Hepatocyte (in vitro differentiated cells): ENCODE data around the gene AGRN.

Source experiments
- EZH2 ChIP-seq: fragments of 200-600 bp; sonication (generic); IDR thresholded peaks from 2 replicates; pipeline ENCODE4 v1.6.1; 2016; ENCODE audit warnings: antibody characterized with exemption, mild to moderate bottlenecking, borderline replicate concordance
- TF ChIP-seq, protein P1 (sequence below): fragments of 200-600 bp; sonication (generic); IDR thresholded peaks from 2 replicates; pipeline ENCODE4 v1.5.1; 2016; ENCODE audit warnings: antibody characterized with exemption, mild to moderate bottlenecking; ENCODE audit not compliant: poor library complexity

DNA sequence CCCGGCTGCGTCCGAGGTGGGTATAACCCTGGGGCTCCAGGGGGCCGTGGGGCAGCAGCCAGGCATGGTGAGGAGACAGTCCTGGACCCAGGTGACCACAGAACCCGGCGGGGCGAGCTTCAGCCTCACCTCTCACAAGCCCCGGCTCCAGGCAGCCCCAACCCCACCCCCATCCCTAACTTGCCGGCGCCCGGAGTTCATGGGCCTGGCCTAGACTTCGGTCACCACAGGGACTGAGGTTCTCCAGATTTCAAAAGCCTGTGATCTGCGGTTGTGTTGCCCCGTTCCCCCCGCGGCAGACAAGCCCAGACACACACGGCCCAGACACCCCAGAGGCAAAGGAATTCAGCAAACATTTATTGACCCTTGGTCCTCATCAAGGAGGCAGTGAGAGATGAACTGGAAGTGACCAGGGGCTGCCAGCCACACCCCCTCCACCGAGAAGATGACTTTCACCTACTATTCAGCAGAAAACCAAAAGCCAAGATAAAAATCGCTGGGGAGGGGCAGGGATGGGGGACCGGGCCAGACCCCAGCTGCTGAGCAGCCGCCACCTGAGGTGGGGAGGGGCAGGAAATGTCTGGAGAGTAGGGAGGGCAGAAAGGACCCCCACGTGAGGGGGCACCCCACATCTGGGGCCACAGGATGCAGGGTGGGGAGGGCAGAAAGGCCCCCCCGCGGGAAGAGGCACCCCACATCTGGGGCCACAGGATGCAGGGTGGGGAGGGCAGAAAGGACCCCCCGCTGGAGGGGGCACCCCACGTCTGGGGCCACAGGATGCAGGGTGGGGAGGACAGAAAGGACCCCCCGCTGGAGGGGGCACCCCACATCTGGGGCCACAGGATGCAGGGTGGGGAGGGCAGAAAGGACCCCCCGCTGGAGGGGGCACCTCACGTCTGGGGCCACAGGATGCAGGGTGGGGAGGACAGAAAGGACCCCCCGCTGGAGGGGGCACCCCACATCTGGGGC is 24.0 kb upstream of the AGRN start:
- TF ChIP-seq, protein P1, sequence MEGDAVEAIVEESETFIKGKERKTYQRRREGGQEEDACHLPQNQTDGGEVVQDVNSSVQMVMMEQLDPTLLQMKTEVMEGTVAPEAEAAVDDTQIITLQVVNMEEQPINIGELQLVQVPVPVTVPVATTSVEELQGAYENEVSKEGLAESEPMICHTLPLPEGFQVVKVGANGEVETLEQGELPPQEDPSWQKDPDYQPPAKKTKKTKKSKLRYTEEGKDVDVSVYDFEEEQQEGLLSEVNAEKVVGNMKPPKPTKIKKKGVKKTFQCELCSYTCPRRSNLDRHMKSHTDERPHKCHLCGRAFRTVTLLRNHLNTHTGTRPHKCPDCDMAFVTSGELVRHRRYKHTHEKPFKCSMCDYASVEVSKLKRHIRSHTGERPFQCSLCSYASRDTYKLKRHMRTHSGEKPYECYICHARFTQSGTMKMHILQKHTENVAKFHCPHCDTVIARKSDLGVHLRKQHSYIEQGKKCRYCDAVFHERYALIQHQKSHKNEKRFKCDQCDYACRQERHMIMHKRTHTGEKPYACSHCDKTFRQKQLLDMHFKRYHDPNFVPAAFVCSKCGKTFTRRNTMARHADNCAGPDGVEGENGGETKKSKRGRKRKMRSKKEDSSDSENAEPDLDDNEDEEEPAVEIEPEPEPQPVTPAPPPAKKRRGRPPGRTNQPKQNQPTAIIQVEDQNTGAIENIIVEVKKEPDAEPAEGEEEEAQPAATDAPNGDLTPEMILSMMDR, result no peak
- TF ChIP-seq EZH2, result no peak
